Calu3 (cell line): ENCODE measurements around the gene LAMC1. TPM values are rescaled to one million over a fixed set of nuclear protein-coding genes. Genes with fewer than 3 reads are reported as not detected.

Experiments used
- BruUV-seq: library from RNA; stranded (reverse); fragments of 400-500 nt; replicated peaks from 2 replicates; lab custom pipeline; 2021; lab: Mats Ljungman, UMichigan
- CTCF ChIA-PET: fragments of 300-600 bp; sonication (Branson Sonifier 250); formaldehyde crosslinking; loops from one replicate; lab custom pipeline; 2022; ENCODE audit warnings: antibody characterized with exemption; lab: Charles Lee
- DNase-seq: peaks from one replicate; pipeline ENCODE4 v3.0.0; 2022
- H3K27ac Mint-ChIP-seq: one replicate; pipeline ENCODE4 v1.8.0; 2022; ENCODE audit warnings: mixed read lengths; ENCODE audit not compliant: unreplicated experiment
- H3K27me3 Mint-ChIP-seq: one replicate; pipeline ENCODE4 v1.8.0; 2022; ENCODE audit warnings: mixed read lengths; ENCODE audit not compliant: unreplicated experiment
- H3K36me3 Mint-ChIP-seq: one replicate; pipeline ENCODE4 v1.8.0; 2022; ENCODE audit warnings: mild to moderate bottlenecking, moderate library complexity, mixed read lengths; ENCODE audit not compliant: insufficient read depth, unreplicated experiment
- H3K4me1 Mint-ChIP-seq: one replicate; pipeline ENCODE4 v1.8.0; 2022; ENCODE audit warnings: mild to moderate bottlenecking, low read depth, mixed read lengths; ENCODE audit not compliant: unreplicated experiment
- H3K4me3 Mint-ChIP-seq: one replicate; pipeline ENCODE4 v1.8.0; 2022; ENCODE audit warnings: mild to moderate bottlenecking, low read depth, moderate library complexity, mixed read lengths; ENCODE audit not compliant: unreplicated experiment
- H3K9me3 Mint-ChIP-seq: one replicate; pipeline ENCODE4 v1.8.0; 2022; ENCODE audit warnings: low read depth, mixed read lengths; ENCODE audit not compliant: unreplicated experiment
- CTCF ChIP-seq: fragments of 200-600 bp; IDR thresholded peaks from one replicate; pipeline ENCODE4 v1.8.0; 2022; ENCODE audit warnings: antibody characterized with exemption; ENCODE audit not compliant: unreplicated experiment
- intact Hi-C: fragments of 100-400 bp; cut with micrococcal nuclease; formaldehyde crosslinking; loops from one replicate; pipeline ENCODE4 v1.10.0; 2022; ENCODE audit not compliant: unreplicated experiment
- total RNA-seq: library from RNA; stranded (reverse); gene quantifications from 2 replicates; pipeline ENCODE4 v1.2.3, GENCODE V29; 2022

The LAMC1 gene
- total RNA-seq, 1 experiment from 2014 or later: 579 TPM

DNA sequence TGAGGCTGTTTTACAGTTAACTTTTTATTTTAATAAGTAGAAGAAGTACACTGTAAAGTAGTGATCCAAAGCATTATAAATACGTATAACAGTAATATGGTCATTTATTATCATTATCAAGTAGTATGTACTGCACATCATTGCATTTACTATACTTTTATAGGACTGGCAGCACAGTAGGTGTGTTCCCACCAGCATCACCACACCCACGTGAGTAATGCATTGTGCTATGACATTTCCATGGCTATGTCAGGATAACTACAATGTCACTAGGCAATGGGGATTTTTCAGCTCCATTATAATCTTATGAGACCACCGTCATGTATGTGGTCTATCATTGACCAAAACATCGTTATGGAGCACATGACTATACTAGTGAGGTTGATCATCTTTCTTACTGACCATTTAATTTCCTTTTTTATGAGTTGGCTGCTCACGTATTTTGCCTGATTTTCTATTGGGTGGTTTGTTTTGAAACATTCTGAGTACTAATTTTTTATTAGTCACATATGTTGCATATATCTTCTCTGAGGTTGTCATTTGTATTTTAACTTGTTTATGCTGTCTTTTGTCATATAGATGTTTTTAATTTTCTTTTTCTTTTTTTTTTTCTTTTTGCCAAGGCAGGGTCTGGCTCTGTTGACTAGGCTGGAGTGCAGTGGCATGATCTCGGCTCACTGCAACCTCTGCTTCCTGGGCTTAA is 44.9 kb upstream of the LAMC1 start:
- BruUV-seq: no TSS peak
- intact Hi-C loops: no loop called here
- H3K9me3 Mint-ChIP-seq: no peaks in the 10 kb centered on the region

GRCh38 chr1:182984138-182984537 is 39.1 kb upstream of the LAMC1 start:
- no peak for DNase-seq
- TF ChIP-seq CTCF: no peak
- intact Hi-C loops: no loop called here
- no peaks in the 10 kb centered on the region for H3K27me3 Mint-ChIP-seq
- H3K36me3 Mint-ChIP-seq: peaks cover 5% of the 10 kb centered on the region
- H3K27ac Mint-ChIP-seq: no peak overlapping the region
- CTCF ChIA-PET: interaction anchor here (1.0 kb wide), 1 partner anchor 18 kb away, joined by 3 read pairs; no protein-coding TSS in a partner anchor
- no TSS peak for BruUV-seq
- no peak overlapping the region for H3K4me3 Mint-ChIP-seq
- H3K4me1 Mint-ChIP-seq: peaks cover 14% of the 10 kb centered on the region
- H3K9me3 Mint-ChIP-seq: no peaks in the 10 kb centered on the region

More for the DNA sequence above, 44.9 kb upstream of the LAMC1 start:
- Mint-ChIP-seq H3K4me3 (no peak overlapping the region), H3K36me3 (no peaks in the 10 kb centered on the region), H3K27me3 (no peaks in the 10 kb centered on the region), H3K4me1 (peaks cover 37% of the 10 kb centered on the region), H3K27ac (no peak overlapping the region)
- no peak for DNase-seq
- no peak for TF ChIP-seq CTCF
- CTCF ChIA-PET: interaction anchor here (1.0 to 1.7 kb wide), 2 partner anchors 9 to 19 kb away, joined by 3 to 6 read pairs; no protein-coding TSS in a partner anchor

DNA sequence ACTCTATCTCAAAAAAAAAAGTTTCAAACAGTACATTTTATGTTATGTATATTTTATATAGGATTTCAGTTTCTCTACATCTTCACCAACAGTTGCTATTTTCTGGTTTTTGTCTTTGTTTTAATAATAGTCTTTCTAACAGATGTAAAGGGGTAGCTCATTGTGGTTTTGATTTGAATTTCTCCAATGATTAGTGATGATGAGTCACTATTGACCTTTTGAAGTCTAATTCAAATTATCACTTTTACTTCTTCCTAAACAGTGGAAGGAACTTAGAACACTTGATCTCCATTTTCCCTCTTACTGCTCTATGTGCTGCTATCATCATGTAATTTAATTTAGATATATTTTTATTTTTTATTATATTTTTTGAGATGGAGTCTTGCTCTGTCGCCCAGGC is 38.6 kb upstream of the LAMC1 start:
- Mint-ChIP-seq H3K27me3 (no peaks in the 10 kb centered on the region), H3K36me3 (peaks cover 5% of the 10 kb centered on the region), H3K9me3 (no peaks in the 10 kb centered on the region), H3K27ac (no peak overlapping the region), H3K4me3 (no peak overlapping the region), H3K4me1 (peaks cover 14% of the 10 kb centered on the region)
- CTCF ChIA-PET: interaction anchor here (1.0 kb wide), 1 partner anchor 18 kb away, joined by 3 read pairs; no protein-coding TSS in a partner anchor
- no peak for DNase-seq
- TF ChIP-seq CTCF: no peak
- intact Hi-C loops: no loop called here
- no TSS peak for BruUV-seq

- Mint-ChIP-seq H3K27ac (no peak overlapping the region), H3K4me1 (peaks cover 24% of the 10 kb centered on the region)
- CTCF ChIA-PET: interaction anchor here (2.2 kb wide), 1 partner anchor 8 kb away, joined by 6 read pairs; no protein-coding TSS in a partner anchor
These were observed 37.3 kb upstream of the LAMC1 start for GRCh38 chr1:182985876-182986275.

More at GRCh38 chr1:182985876-182986275, 37.3 kb upstream of the LAMC1 start:
- DNase-seq: no peak
- Mint-ChIP-seq H3K36me3 (peaks cover 5% of the 10 kb centered on the region), H3K4me3 (no peak overlapping the region), H3K9me3 (no peaks in the 10 kb centered on the region), H3K27me3 (no peaks in the 10 kb centered on the region)
- intact Hi-C loops: no loop called here
- no TSS peak for BruUV-seq
- no peak for TF ChIP-seq CTCF
